Measurements from ENCODE around the gene SH3TC1. TPM values are rescaled to one million over a fixed set of nuclear protein-coding genes. Genes with fewer than 3 reads are reported as not detected.

SH3TC1 gene
- total RNA-seq, 2 experiments from 2014 or later = 16.2 to 17.5 TPM

GRCh38 chr4:8240211-8241041, 41.3 kb downstream of the SH3TC1 start:
- no peak for TF ChIP-seq CTCF (IDR thresholded peaks at IDR 0.05)
- Mint-ChIP-seq H3K9me3 (no peaks in the 10 kb centered on the region), H3K27ac (no peak overlapping the region), H3K36me3 (ENCODE audit: low read depth) (peaks cover 2% of the 10 kb centered on the region), H3K27me3 (no peaks in the 10 kb centered on the region), H3K4me3 (no peak overlapping the region), H3K4me1 (ENCODE audit: low read depth) (peaks cover 7% of the 10 kb centered on the region)
- ChIA-PET CTCF (interaction anchor here (0.6 to 1.2 kb wide), 5 partner anchors 23 to 229 kb away, joined by 3 read pairs; partner anchors contain the start of gene SH3TC1), POLR2A (no interaction called here)
- ATAC-seq (no peak), DNase-seq (no peak)
- intact Hi-C loops (cut with micrococcal nuclease) = loop anchor here (5.0 kb wide), 1 partner anchor 162 kb away; no protein-coding TSS in a partner anchor

- Mint-ChIP-seq H3K27me3 (no peaks in the 10 kb centered on the region), H3K4me3 (no peak overlapping the region), H3K9me3 (no peaks in the 10 kb centered on the region), H3K36me3 (ENCODE audit: low read depth) (peaks cover 2% of the 10 kb centered on the region), H3K4me1 (ENCODE audit: low read depth) (peaks cover 7% of the 10 kb centered on the region), H3K27ac (no peak overlapping the region)
- ATAC-seq = no peak
- intact Hi-C loops (cut with micrococcal nuclease) = loop anchor here (5.0 kb wide), 1 partner anchor 161 kb away; no protein-coding TSS in a partner anchor
- DNase-seq = no peak
- no peak for TF ChIP-seq CTCF (IDR thresholded peaks at IDR 0.05)
- CTCF ChIA-PET = interaction anchor here (0.6 to 2.0 kb wide), 15 partner anchors 9 to 228 kb away, joined by 3 to 22 read pairs (median 3); partner anchors contain the start of gene SH3TC1
- POLR2A ChIA-PET = interaction anchor here (1.0 kb wide), 1 partner anchor 156 kb away, joined by 3 read pairs; no protein-coding TSS in a partner anchor
Observed at GRCh38 chr4:8241211-8241779, 42.2 kb downstream of the SH3TC1 start.

- no peaks in the 10 kb centered on the region for H3K27me3 Mint-ChIP-seq
- H3K36me3 Mint-ChIP-seq (ENCODE audit: low read depth) = peaks cover 2% of the 10 kb centered on the region
- no peaks in the 10 kb centered on the region for H3K9me3 Mint-ChIP-seq
- peak; percentile 94 for TF ChIP-seq CTCF (IDR thresholded peaks at IDR 0.05)
- H3K27ac Mint-ChIP-seq = no peak overlapping the region
- H3K4me3 Mint-ChIP-seq = no peak overlapping the region
- ATAC-seq (peak; percentile 92), DNase-seq (peak; percentile 88)
- CTCF ChIA-PET = interaction anchor here (0.6 to 2.0 kb wide), 27 partner anchors 9 to 251 kb away, joined by 3 to 22 read pairs (median 3); partner anchors contain the start of genes ABLIM2 and SH3TC1
- peaks cover 7% of the 10 kb centered on the region for H3K4me1 Mint-ChIP-seq (ENCODE audit: low read depth)
- POLR2A ChIA-PET = interaction anchor here (0.6 to 1.6 kb wide), 6 partner anchors 74 to 250 kb away, joined by 3 read pairs; partner anchors contain the start of genes ACOX3 and TRMT44
- intact Hi-C loops (cut with micrococcal nuclease) = loop anchor here (5.0 kb wide), 1 partner anchor 160 kb away; no protein-coding TSS in a partner anchor
Observed at GRCh38 chr4:8241895-8242696, 43.0 kb downstream of the SH3TC1 start.

GRCh38 chr4:8242782-8243560, 43.9 kb downstream of the SH3TC1 start:
- no peak overlapping the region for H3K4me3 Mint-ChIP-seq
- DNase-seq (no peak), ATAC-seq (no peak)
- no peaks in the 10 kb centered on the region for H3K9me3 Mint-ChIP-seq
- POLR2A ChIA-PET = interaction anchor here (0.6 to 1.6 kb wide), 4 partner anchors 75 to 229 kb away, joined by 3 read pairs; partner anchors contain the start of genes ACOX3 and TRMT44
- intact Hi-C loops (cut with micrococcal nuclease) = loop anchor here (5.0 kb wide), 1 partner anchor 159 kb away; no protein-coding TSS in a partner anchor
- H3K27me3 Mint-ChIP-seq = no peaks in the 10 kb centered on the region
- TF ChIP-seq CTCF (IDR thresholded peaks at IDR 0.05) = no peak
- peaks cover 7% of the 10 kb centered on the region for H3K4me1 Mint-ChIP-seq (ENCODE audit: low read depth)
- CTCF ChIA-PET = interaction anchor here (0.6 to 2.0 kb wide), 22 partner anchors 8 to 250 kb away, joined by 3 to 22 read pairs (median 5); partner anchors contain the start of genes ABLIM2 and SH3TC1
- H3K36me3 Mint-ChIP-seq (ENCODE audit: low read depth) = peaks cover 2% of the 10 kb centered on the region
- H3K27ac Mint-ChIP-seq = no peak overlapping the region
